Keratinocyte (primary cell): ENCODE measurements around the gene ADAMTSL3.
"Not testable (repeated sequence)": the region's sequence is repeated elsewhere in the genome, so short reads cannot be mapped to it uniquely, and the experiment has no call there.

Experiments
- CTCF ChIP-seq, 3 experiments: IDR thresholded peaks in 1 of 3; conservative IDR thresholded peaks in 1 of 3; optimal IDR thresholded peaks in 1 of 3; 2 replicates in 2 of 3; 3 replicates in 1 of 3; pipeline versions ENCODE3 to v1.5.1; 2011; ENCODE audit warnings: low read length in 3 of 3, mild to moderate bottlenecking in 3 of 3, moderate library complexity in 2 of 3, control low read depth in 1 of 3, inconsistent platforms in 1 of 3; ENCODE audit not compliant: insufficient read depth in 2 of 3; ENCODE audit errors: extremely low read depth in 1 of 3
- EZH2 ChIP-seq: IDR thresholded peaks from one replicate; pipeline ENCODE4 v1.6.1; 2012; ENCODE audit warnings: inconsistent platforms, mild to moderate bottlenecking, low read length, moderate library complexity

GRCh38 chr15:84054544-84054943 lies 400.6 kb downstream of the ADAMTSL3 start:
- not testable (repeated sequence) for TF ChIP-seq CTCF (optimal IDR thresholded peaks at IDR 0.05 in 1 of 3, IDR thresholded peaks at IDR 0.05 in 1 of 3, conservative IDR thresholded peaks at IDR 0.05 in 1 of 3; ENCODE audit: extremely low read depth in 1 of 3, insufficient read depth in 2 of 3, low read length in 3 of 3); EZH2
